ENCODE measurements around the gene FAM193A.
"Not testable (repeated sequence)": the region's sequence is repeated elsewhere in the genome, so short reads cannot be mapped to it uniquely, and the experiment has no call there.

Gene FAM193A

GRCh38 chr4:2698504-2698903 is 162.1 kb downstream of the FAM193A start:
- no peak for DNase-seq

- DNase-seq: no peak
These were observed 162.6 kb downstream of the FAM193A start for GRCh38 chr4:2698951-2699505.

GRCh38 chr4:2699534-2699933 is 163.1 kb downstream of the FAM193A start:
- no peak for DNase-seq

GRCh38 chr4:2700031-2700430 is 163.6 kb downstream of the FAM193A start:
- DNase-seq: no peak

- DNase-seq: no peak
These were observed 165.9 kb downstream of the FAM193A start for GRCh38 chr4:2702361-2702760.

- no peak for DNase-seq
These were observed 166.3 kb downstream of the FAM193A start for GRCh38 chr4:2702770-2703169.

- no peak for DNase-seq
These were observed 175.9 kb downstream of the FAM193A start for GRCh38 chr4:2712261-2712842.

GRCh38 chr4:2713337-2713736 is 176.9 kb downstream of the FAM193A start:
- no peak for DNase-seq

- DNase-seq: peak; percentile 32 to 37
These were observed 177.8 kb downstream of the FAM193A start for GRCh38 chr4:2714061-2714770.

- DNase-seq: no peak
These were observed 178.5 kb downstream of the FAM193A start for GRCh38 chr4:2714918-2715317.

- DNase-seq: no peak
These were observed 179.0 kb downstream of the FAM193A start for GRCh38 chr4:2715426-2715825.

- DNase-seq: no peak
These were observed 179.8 kb downstream of the FAM193A start for GRCh38 chr4:2716236-2716635.

- no peak for DNase-seq
These were observed 185.1 kb downstream of the FAM193A start for GRCh38 chr4:2721586-2721985.

- no peak for DNase-seq
These were observed 185.6 kb downstream of the FAM193A start for GRCh38 chr4:2722033-2722432.

GRCh38 chr4:2723751-2724150 is 187.3 kb downstream of the FAM193A start:
- DNase-seq: no peak

- DNase-seq: no peak
These were observed 188.9 kb downstream of the FAM193A start for GRCh38 chr4:2725380-2725779.

GRCh38 chr4:2726881-2727280 is 190.4 kb downstream of the FAM193A start:
- not testable (repeated sequence) for DNase-seq

GRCh38 chr4:2728221-2728620 is 191.8 kb downstream of the FAM193A start:
- no peak for DNase-seq

GRCh38 chr4:2728806-2729532 is 192.5 kb downstream of the FAM193A start:
- DNase-seq: no peak

GRCh38 chr4:2729533-2729875 is 193.1 kb downstream of the FAM193A start:
- no peak for DNase-seq

GRCh38 chr4:2731907-2732317 is 195.5 kb downstream of the FAM193A start:
- no peak for DNase-seq

GRCh38 chr4:2732526-2732925 is 196.1 kb downstream of the FAM193A start:
- no peak for DNase-seq

- DNase-seq: no peak
These were observed 196.8 kb downstream of the FAM193A start for GRCh38 chr4:2733001-2733843.
